ENCODE data around the gene CCR5AS.
"Not testable (repeated sequence)": the region's sequence is repeated elsewhere in the genome, so short reads cannot be mapped to it uniquely, and the experiment has no call there.

Gene CCR5AS

DNA sequence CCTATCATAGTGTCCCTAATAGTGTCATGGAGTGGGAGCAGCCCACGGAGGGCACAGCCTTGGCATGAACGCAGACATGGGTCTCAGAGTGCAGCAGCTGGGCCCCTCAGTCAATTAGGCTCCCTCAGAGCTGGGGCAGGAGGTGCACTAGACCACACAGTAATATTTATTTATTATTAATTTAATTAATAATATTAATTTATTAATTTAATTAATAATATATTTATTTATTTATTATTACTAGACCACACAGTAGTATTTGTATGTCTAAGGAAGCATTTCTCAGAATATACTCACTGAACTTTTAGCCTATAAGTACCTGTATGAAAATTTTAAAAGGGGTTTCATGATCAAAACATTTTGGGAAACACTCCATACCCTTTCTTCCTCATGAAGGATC is 5.3 kb downstream of the CCR5AS start:
- no peak for FAIRE-seq

DNA sequence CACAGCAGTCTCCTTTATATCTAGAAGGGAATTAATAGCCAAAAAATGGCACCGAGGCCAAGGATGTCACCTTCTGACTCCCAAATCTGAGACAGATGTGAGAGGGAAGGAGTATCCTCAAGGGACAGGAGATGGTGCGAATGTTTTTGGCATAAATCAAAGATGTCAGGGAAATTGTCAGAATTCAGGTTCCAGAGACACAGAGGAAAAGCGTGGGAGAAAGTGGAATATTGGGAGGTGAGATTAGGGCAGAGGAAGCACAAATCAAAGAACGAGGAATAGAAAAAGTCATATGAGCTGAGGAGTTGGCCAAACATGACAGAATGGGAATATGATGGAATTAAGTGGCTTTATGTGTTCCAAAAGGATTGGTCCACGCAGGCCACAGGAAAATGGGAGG is 6.0 kb downstream of the CCR5AS start:
- FAIRE-seq = no peak

DNA sequence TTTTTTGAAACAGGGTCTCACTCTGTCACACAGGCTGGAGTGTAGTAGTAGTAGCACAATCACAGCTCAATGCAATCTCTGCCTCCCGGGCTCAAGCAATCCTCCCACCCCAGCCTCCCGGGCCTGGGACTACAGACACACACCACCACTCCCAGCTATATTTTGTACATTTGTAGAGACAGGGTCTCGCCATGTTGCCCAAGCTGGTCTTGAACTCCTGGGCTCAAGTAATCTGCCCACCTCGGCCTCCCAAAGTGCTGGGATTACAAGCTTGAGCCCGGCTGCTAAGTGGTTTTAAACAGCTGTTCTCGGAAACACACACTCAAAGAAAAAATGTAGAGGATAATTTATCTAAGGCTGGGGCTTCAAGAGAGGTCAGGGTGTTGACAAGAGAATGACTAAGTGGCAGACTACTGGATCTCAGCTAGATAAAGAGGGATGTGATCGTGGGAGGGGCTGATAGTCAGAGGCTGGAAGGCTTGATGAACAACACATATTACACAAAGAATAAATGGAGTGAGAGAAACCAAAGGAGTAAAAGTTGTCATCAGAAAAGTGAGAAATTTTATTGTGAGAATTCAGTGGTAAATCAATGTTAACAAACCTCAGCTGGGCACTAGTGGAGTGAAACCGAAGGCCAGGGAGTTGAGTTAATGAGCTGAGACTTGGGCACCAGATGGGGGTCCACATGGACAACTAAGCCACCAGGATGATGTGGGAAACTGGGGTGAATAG is 6.7 kb downstream of the CCR5AS start:
- FAIRE-seq = no peak

GRCh38 chr3:46399557-46399956 is 7.3 kb downstream of the CCR5AS start:
- FAIRE-seq = no peak

DNA sequence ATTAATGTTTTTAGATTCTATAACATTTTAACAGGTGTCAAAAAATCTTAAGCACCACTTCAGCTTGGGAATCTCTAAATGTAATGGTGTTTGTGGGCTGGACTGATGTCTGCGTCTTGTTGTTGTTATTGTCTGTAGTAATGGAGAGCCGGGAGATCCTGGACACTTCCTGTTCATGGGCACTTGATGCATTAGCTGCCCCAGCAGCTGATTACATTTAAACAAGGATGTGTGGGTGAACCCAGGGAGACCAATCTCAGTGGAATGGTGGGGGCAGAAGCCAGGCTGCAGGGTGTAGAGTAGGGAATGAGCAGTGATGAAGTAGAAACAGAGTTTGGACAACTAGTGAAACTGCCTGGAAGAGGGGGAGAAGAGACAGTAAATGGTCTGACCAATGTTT is 7.8 kb downstream of the CCR5AS start:
- no peak for FAIRE-seq

DNA sequence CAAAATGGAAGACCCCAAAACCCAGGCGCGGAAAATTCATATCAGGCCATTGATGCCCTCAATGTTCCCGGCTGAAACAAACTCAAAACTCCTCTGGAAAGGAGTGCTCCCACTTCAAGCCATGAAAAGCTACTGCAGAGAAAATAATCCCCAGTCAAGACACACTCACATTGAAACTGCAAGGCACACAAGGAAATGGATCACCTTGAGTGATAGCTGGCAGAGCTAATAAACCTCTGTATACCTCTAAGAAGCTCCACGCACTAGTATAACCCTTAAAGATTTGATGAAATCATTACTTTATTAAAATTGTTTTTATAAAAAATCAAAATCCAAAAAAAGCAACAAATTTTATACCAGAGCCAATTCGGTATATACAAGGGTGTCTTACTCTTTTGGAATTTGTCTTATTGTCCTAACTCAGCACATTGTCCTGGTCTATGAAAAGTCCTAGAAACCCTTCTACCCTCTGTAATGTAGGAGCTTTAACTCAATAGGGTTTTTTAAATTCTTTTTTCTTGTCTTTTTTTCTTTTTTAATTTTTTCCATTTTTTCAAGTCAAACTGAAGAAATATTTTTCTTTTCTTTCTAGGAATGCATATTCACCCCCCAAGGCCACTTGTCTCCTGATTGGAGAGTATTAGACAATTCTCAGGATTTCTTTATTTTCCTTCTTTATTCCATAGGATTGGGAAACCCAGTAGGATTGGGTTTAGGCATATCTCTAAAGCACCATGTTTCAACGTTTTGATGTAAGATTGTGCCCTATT is 8.5 kb downstream of the CCR5AS start:
- FAIRE-seq = no peak

- no peak for FAIRE-seq
Measured at GRCh38 chr3:46397111-46397510, 9.8 kb downstream of the CCR5AS start.

GRCh38 chr3:46395766-46396530 is 10.9 kb downstream of the CCR5AS start:
- no peak for FAIRE-seq

DNA sequence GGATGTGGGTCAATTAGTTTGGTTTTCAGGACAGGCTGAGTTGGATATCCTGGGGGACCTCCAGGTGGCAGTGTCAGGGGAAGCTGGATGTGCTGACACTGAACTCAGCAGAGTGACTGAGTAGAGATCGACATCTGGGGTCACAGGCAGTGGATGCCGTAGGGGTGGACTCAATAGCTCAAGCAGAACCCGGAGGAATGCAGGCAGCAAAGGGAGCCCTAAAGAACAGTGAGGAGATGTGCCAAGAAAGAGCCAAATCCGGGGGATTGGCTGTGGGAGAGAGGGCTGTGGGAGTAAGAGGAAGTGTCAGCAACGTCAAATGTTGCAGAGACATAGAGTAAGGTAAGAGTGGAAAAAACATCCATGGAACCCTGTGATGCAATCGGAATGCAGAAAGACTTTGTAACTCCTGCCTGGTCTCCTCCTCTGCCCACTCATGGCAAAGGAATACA is 11.6 kb downstream of the CCR5AS start:
- no peak for FAIRE-seq

- no peak for FAIRE-seq
Measured at GRCh38 chr3:46393554-46394434, 13.1 kb downstream of the CCR5AS start.

DNA sequence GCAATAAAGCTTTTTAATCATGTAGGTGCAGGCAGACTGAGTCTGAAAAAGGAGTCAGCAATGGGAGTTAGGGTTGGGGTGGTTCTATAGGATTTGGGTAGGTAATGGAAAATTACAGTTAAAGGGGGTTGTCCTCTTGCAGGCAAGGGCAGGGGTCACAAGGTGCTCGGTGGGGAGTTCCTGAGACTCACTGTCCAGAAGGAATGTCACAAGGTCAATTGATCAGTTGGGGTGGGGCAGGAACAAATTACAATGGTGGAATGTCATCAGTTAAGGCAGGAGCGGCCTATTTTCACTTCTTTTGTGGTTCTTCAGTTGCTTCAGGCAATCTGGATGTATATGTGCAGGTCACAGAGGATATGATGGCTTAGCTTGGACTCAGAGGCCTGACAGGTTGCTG is 13.9 kb downstream of the CCR5AS start:
- FAIRE-seq = no peak

- FAIRE-seq = not testable (repeated sequence)
Measured at GRCh38 chr3:46391526-46391925, 15.3 kb downstream of the CCR5AS start.

GRCh38 chr3:46389306-46389705 is 17.6 kb downstream of the CCR5AS start:
- FAIRE-seq = no peak

DNA sequence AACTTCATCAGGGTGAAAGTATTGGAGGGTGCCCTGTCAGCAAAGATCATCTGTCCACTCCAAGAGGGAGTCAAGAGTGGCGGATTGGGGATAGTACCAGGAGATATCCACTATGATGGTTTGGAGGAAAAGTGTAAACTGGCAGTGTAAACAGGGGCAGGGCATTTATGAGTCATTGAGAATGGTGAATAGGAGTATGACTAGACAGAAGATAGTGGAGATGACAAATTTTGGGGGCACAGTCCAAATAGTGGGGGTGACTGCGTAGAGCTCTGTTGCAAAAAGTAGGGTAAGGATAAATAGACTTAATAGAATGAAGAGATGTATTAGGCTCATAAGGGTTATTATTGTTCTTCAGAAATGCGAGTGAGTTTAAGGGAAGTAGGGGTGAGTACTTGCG is 18.0 kb downstream of the CCR5AS start:
- FAIRE-seq = not testable (repeated sequence)

DNA sequence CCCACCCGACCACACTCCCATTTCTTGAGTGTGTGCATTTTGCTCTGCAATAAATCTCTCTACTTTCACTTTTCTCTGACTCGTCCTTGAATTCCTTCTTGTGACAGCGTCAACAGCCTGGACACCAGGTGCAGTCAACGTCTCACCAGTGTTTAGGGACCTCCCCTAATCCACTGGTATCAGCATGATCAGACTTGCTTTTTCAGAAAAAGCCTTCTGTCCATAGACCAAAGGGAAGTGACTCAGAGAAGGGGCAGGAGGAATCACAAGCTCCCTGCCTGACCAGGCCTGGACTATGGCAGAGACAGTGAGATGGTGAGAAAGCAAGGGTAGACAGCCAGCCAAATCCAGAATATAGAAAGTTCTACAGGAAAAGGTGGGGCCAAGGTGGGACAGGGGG is 20.7 kb downstream of the CCR5AS start:
- no peak for FAIRE-seq

- FAIRE-seq = no peak
Measured at GRCh38 chr3:46383951-46384330, 22.9 kb downstream of the CCR5AS start.

GRCh38 chr3:46383211-46383950 is 23.5 kb downstream of the CCR5AS start:
- FAIRE-seq = no peak

DNA sequence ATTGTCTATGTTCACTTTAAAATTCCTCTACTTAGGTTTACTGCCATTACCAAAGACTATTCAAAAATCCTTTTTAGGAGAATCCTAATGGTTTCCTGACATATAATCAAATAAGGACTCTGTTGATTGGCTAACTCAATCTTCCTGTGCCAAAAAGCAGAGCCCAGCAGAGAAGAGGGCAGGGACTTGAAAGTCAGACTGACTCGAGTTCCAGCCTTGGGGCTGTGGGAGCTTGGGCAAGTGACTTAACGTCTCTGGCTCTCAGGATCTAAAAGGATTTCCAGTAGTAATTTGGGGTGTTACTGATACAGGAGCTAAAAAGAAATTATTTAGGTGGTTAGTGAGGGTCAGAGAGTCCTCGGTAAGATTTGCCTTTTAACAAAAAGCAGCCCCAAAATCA is 25.2 kb downstream of the CCR5AS start:
- no peak for FAIRE-seq

DNA sequence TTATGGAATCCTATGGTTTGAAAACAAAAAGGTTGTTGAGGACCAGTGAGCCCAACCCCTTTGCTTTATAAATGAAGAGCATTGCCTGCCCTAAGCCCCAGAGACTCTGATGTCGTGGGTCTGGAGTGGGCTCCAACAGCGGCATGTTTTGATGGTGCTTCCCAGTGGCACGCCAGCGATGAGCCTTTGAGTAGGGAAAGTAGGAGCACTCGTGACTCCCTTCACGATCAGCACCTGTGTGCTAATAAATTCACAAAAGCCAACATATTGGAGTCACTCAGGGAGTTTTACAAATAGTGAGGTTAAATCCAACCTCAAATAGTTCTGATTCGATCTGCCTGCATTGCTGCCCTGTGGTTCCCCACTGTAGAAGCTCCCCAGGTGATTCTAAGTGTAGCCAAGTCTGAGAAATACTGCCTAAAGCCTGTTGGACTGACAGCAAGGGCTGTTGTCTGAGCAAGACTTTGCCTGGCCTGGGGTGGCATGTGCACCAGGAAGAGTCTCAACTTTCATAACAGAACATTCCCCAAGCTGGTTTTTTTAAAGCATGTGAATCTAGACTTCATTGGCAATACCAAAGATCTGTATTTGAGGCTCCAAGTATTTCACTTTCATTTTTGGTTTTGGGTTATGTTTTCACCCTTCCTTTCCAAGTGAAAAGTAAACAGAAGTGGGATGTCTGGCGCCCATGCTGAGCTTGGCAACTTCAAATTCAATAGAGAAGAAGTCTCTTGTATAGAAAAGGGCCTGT is 26.2 kb downstream of the CCR5AS start:
- FAIRE-seq = no peak

DNA sequence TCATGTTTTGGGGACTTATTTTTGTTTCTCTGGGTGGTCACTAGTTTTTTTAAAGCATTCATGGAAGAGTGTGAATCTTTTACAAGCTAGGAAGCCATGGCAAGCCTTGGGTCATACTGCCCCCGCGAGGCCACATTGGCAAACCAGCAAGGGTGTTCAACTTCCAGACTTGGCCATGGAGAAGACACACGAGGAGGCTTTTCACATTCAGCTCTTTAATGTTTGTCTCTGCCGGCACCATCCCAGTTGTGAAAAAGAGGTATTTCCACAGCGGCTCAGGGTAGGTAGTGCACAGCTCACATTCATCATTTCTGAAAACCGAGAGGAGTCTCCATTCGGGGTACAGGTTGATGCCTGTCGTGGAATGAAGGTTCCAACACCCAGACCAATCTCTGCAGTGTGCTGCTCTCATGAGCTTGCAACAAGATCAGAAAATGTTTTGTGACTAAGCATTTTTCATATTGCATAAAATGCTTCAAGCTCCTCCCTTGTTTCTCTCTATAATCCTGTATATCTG is 28.4 kb downstream of the CCR5AS start:
- FAIRE-seq = no peak

GRCh38 chr3:46375814-46376213 is 31.1 kb downstream of the CCR5AS start:
- FAIRE-seq = no peak

Measured in A204.1 (cell line).